ENCODE results near the gene COX5A. TPM values are rescaled to one million over a fixed set of nuclear protein-coding genes. Genes with fewer than 3 reads are reported as not detected.

COX5A gene
- total and polyA plus RNA-seq, 2 donors (not counting 1 experiment from before 2014, with no cell fraction given), result 41.9 to 183 TPM

DNA sequence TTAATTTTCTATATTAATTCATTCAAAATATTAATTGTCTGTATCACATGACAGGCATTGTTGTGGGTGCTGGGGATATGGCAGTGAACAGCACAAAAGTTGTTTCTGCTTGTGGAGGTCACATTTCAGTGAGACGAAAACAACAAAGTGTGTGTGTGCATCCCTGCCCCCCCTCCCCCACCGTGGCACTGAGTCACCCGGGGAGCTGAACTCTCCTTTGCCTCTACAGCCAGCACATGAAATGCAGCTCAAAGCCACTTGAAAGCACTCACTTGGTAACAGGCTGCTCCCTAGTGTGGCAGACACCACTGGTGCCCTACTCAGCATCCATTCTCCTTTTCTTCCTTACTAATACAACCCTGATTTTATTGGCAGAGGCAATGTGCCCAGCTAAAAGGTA is 40.6 kb upstream of the COX5A start:
- peak in 1 of 2 donors; percentile 43 for DNase-seq (ENCODE audit: low read depth in 2 of 2)
- no peaks in the 10 kb centered on the region for H3K4me1 ChIP-seq (ENCODE audit: control insufficient read depth, extremely low read depth, insufficient read depth, low read length)
- no peak overlapping the region for H3K4me2 ChIP-seq (ENCODE audit: extremely low read depth, insufficient read depth, low read length)
- no peaks in the 10 kb centered on the region for H3K79me2 ChIP-seq (ENCODE audit: control insufficient read depth, insufficient read depth, low read length)
- H3K9ac ChIP-seq (ENCODE audit: insufficient read depth, low read length), result no peak overlapping the region
- H3K36me3 ChIP-seq (ENCODE audit: control insufficient read depth, insufficient read depth, low read length), result no peaks in the 10 kb centered on the region
- no peaks in the 10 kb centered on the region for H3K27me3 ChIP-seq (ENCODE audit: control insufficient read depth, insufficient read depth, low read length)
- H4K20me1 ChIP-seq (ENCODE audit: control insufficient read depth, extremely low read depth, insufficient read depth, low read length), result no peaks in the 10 kb centered on the region
- no peak for TF ChIP-seq EZH2 (IDR thresholded peaks at IDR 0.05; ENCODE audit: low read length, missing control alignments)
- TF ChIP-seq, protein P1, sequence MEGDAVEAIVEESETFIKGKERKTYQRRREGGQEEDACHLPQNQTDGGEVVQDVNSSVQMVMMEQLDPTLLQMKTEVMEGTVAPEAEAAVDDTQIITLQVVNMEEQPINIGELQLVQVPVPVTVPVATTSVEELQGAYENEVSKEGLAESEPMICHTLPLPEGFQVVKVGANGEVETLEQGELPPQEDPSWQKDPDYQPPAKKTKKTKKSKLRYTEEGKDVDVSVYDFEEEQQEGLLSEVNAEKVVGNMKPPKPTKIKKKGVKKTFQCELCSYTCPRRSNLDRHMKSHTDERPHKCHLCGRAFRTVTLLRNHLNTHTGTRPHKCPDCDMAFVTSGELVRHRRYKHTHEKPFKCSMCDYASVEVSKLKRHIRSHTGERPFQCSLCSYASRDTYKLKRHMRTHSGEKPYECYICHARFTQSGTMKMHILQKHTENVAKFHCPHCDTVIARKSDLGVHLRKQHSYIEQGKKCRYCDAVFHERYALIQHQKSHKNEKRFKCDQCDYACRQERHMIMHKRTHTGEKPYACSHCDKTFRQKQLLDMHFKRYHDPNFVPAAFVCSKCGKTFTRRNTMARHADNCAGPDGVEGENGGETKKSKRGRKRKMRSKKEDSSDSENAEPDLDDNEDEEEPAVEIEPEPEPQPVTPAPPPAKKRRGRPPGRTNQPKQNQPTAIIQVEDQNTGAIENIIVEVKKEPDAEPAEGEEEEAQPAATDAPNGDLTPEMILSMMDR (conservative IDR thresholded peaks at IDR 0.05 in 1 of 2, IDR thresholded peaks at IDR 0.05 in 1 of 2; ENCODE audit: low read depth in 1 of 2, low read length in 2 of 2), result no peak
- no peak overlapping the region for H3K27ac ChIP-seq (ENCODE audit: insufficient read depth, low read length)
- no peak overlapping the region for H2AFZ ChIP-seq (ENCODE audit: low read length)
- H3K9me3 ChIP-seq (ENCODE audit: control insufficient read depth, insufficient read depth, low read depth, low read length), result no peaks in the 10 kb centered on the region
- no peak overlapping the region for H3K4me3 ChIP-seq (replicated peaks in 1 of 4; ENCODE audit: control extremely low read depth in 1 of 4, insufficient read depth in 1 of 4, low read depth in 3 of 4, low read length in 4 of 4)

DNA sequence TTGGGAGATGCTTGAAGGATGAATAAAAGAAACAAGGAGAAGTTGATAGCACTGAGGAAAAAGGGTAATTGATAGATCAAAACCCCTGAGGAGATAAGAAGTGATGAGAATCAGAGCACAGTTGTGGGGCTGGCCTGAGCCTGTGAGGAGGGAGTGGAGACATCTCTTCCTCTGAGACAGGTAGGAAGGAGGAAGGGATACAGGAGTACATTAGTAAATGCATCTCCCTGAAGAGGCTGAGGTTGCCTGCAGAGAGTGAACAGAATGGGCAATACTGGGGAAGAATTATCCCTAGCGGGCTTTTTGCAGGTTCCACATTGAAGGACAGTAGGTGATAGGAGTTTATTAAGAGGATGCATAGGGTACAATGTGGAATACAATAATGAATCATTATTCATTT is 40.2 kb upstream of the COX5A start:
- Histone ChIP-seq H4K20me1 (ENCODE audit: control insufficient read depth, extremely low read depth, insufficient read depth, low read length) (no peaks in the 10 kb centered on the region), H3K36me3 (ENCODE audit: control insufficient read depth, insufficient read depth, low read length) (no peaks in the 10 kb centered on the region), H3K4me1 (ENCODE audit: control insufficient read depth, extremely low read depth, insufficient read depth, low read length) (no peaks in the 10 kb centered on the region), H3K4me2 (ENCODE audit: extremely low read depth, insufficient read depth, low read length) (no peak overlapping the region), H3K9me3 (ENCODE audit: control insufficient read depth, insufficient read depth, low read depth, low read length) (no peaks in the 10 kb centered on the region), H3K4me3 (replicated peaks in 1 of 4; ENCODE audit: control extremely low read depth in 1 of 4, insufficient read depth in 1 of 4, low read depth in 3 of 4, low read length in 4 of 4) (no peak overlapping the region), H3K79me2 (ENCODE audit: control insufficient read depth, insufficient read depth, low read length) (no peaks in the 10 kb centered on the region), H3K27me3 (ENCODE audit: control insufficient read depth, insufficient read depth, low read length) (no peaks in the 10 kb centered on the region), H3K9ac (ENCODE audit: insufficient read depth, low read length) (no peak overlapping the region), H2AFZ (ENCODE audit: low read length) (no peak overlapping the region), H3K27ac (ENCODE audit: insufficient read depth, low read length) (no peak overlapping the region)
- TF ChIP-seq, protein P1 (conservative IDR thresholded peaks at IDR 0.05 in 1 of 2, IDR thresholded peaks at IDR 0.05 in 1 of 2; ENCODE audit: low read depth in 1 of 2, low read length in 2 of 2), result no peak
- TF ChIP-seq EZH2 (IDR thresholded peaks at IDR 0.05; ENCODE audit: low read length, missing control alignments), result no peak
- DNase-seq (ENCODE audit: low read depth in 2 of 2), result no peak

DNA sequence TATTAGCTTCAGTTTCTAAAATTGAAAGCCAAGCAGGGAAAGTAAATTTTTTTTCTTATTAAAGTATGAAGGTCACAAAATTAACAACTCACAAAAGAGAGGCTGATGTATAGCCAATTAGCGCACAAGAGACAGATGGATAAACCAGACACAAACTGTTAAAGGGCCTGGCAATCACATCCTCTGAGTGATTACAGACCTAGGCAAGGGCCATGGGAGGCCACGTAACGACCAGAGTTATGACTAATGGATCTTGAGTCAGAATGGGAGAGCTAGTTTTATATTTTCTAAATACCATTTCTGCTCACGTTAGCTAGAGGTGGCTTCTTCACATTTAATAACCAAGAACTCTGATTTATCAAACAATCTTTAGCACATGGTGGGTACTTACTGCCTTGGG is 39.7 kb upstream of the COX5A start:
- Histone ChIP-seq H2AFZ (ENCODE audit: low read length) (no peak overlapping the region), H3K27ac (ENCODE audit: insufficient read depth, low read length) (no peak overlapping the region), H3K36me3 (ENCODE audit: control insufficient read depth, insufficient read depth, low read length) (no peaks in the 10 kb centered on the region), H3K9ac (ENCODE audit: insufficient read depth, low read length) (no peak overlapping the region), H3K4me3 (replicated peaks in 1 of 4; ENCODE audit: control extremely low read depth in 1 of 4, insufficient read depth in 1 of 4, low read depth in 3 of 4, low read length in 4 of 4) (no peak overlapping the region), H3K4me1 (ENCODE audit: control insufficient read depth, extremely low read depth, insufficient read depth, low read length) (no peaks in the 10 kb centered on the region), H3K9me3 (ENCODE audit: control insufficient read depth, insufficient read depth, low read depth, low read length) (no peaks in the 10 kb centered on the region), H4K20me1 (ENCODE audit: control insufficient read depth, extremely low read depth, insufficient read depth, low read length) (no peaks in the 10 kb centered on the region), H3K4me2 (ENCODE audit: extremely low read depth, insufficient read depth, low read length) (no peak overlapping the region), H3K79me2 (ENCODE audit: control insufficient read depth, insufficient read depth, low read length) (no peaks in the 10 kb centered on the region), H3K27me3 (ENCODE audit: control insufficient read depth, insufficient read depth, low read length) (no peaks in the 10 kb centered on the region)
- TF ChIP-seq, protein P1 (conservative IDR thresholded peaks at IDR 0.05 in 1 of 2, IDR thresholded peaks at IDR 0.05 in 1 of 2; ENCODE audit: low read depth in 1 of 2, low read length in 2 of 2), result no peak
- no peak for TF ChIP-seq EZH2 (IDR thresholded peaks at IDR 0.05; ENCODE audit: low read length, missing control alignments)
- no peak for DNase-seq (ENCODE audit: low read depth in 2 of 2)

Data from fibroblast of lung (primary cell).